ENCODE measurements around the gene POM121C. TPM values are rescaled to one million over a fixed set of nuclear protein-coding genes. Genes with fewer than 3 reads are reported as not detected.
"Not testable (repeated sequence)": the region's sequence is repeated elsewhere in the genome, so short reads cannot be mapped to it uniquely, and the experiment has no call there.

POM121C gene
- total and polyA plus RNA-seq, 10 of the 15 experiments (the other 5 are each of a cell fraction or from before 2014, with no cell fraction given) = 6.3 to 62.8 (median 17.1) TPM

- BruUV-seq (replicated peaks); POLR2A ChIA-PET; DNase-seq (ENCODE audit: low read depth, low spot score): not testable (repeated sequence)
Measured at GRCh38 chr7:75403455-75404443, 82.3 kb downstream of the POM121C start.

GRCh38 chr7:75400575-75400974, 85.5 kb downstream of the POM121C start:
- H3K79me2 ChIP-seq (ENCODE audit: control insufficient read depth, insufficient read depth, low read length); RAD21 ChIA-PET (ENCODE audit: unreplicated experiment); H3K36me3 ChIP-seq (ENCODE audit: control insufficient read depth in 2 of 2, insufficient read depth in 2 of 2, low read length in 1 of 2); H3K9me3 ChIP-seq (replicated peaks; ENCODE audit: control insufficient read depth, insufficient read depth, low read length); CTCF ChIA-PET; intact Hi-C loops (cut with micrococcal nuclease; ENCODE audit: unreplicated experiment); H3K9ac ChIP-seq (ENCODE audit: control insufficient read depth, insufficient read depth, low read length); H4K20me1 ChIP-seq (ENCODE audit: control insufficient read depth, insufficient read depth); SMC1A ChIA-PET (ENCODE audit: uncharacterized antibody, unreplicated experiment); H3K27ac ChIP-seq (ENCODE audit: control insufficient read depth, insufficient read depth); H3K4me2 ChIP-seq (ENCODE audit: control insufficient read depth, insufficient read depth); H3K4me3 ChIP-seq; FAIRE-seq; H3K27me3 ChIP-seq (replicated peaks in 1 of 2; ENCODE audit: control insufficient read depth in 2 of 2, insufficient read depth in 2 of 2, low read length in 1 of 2); in situ Hi-C loops (cut with MboI); POLR2A ChIA-PET; DNase-seq (ENCODE audit: low read depth, low spot score); H2AFZ ChIP-seq (ENCODE audit: control insufficient read depth, low read depth, low read length); BruUV-seq (replicated peaks); H3K4me1 ChIP-seq (ENCODE audit: control insufficient read depth, insufficient read depth, low read length): not testable (repeated sequence)
- WGBS (ENCODE audit: insufficient coverage, insufficient replicate concordance, low lambda C conversion rate, missing lambda C conversion rate) = no CpG with 5 or more reads among the region's 6 CpGs
- ATAC-seq = peak; percentile 54

More at GRCh38 chr7:75403455-75404443, 82.3 kb downstream of the POM121C start:
- CTCF ChIA-PET; H4K20me1 ChIP-seq (ENCODE audit: control insufficient read depth, insufficient read depth); intact Hi-C loops (cut with micrococcal nuclease; ENCODE audit: unreplicated experiment); ATAC-seq; H3K9me3 ChIP-seq (replicated peaks; ENCODE audit: control insufficient read depth, insufficient read depth, low read length); FAIRE-seq; in situ Hi-C loops (cut with MboI); H3K27ac ChIP-seq (ENCODE audit: control insufficient read depth, insufficient read depth); H3K79me2 ChIP-seq (ENCODE audit: control insufficient read depth, insufficient read depth, low read length); H3K27me3 ChIP-seq (replicated peaks in 1 of 2; ENCODE audit: control insufficient read depth in 2 of 2, insufficient read depth in 2 of 2, low read length in 1 of 2); H3K36me3 ChIP-seq (ENCODE audit: control insufficient read depth in 2 of 2, insufficient read depth in 2 of 2, low read length in 1 of 2); H3K4me3 ChIP-seq; H3K9ac ChIP-seq (ENCODE audit: control insufficient read depth, insufficient read depth, low read length); H3K4me2 ChIP-seq (ENCODE audit: control insufficient read depth, insufficient read depth); H3K4me1 ChIP-seq (ENCODE audit: control insufficient read depth, insufficient read depth, low read length); SMC1A ChIA-PET (ENCODE audit: uncharacterized antibody, unreplicated experiment); H2AFZ ChIP-seq (ENCODE audit: control insufficient read depth, low read depth, low read length); RAD21 ChIA-PET (ENCODE audit: unreplicated experiment): not testable (repeated sequence)
- WGBS (ENCODE audit: insufficient coverage, insufficient replicate concordance, low lambda C conversion rate, missing lambda C conversion rate) = no CpG with 5 or more reads among the region's 28 CpGs

GRCh38 chr7:75398771-75399700, 87.1 kb downstream of the POM121C start:
- POLR2A ChIA-PET; H3K36me3 ChIP-seq (ENCODE audit: control insufficient read depth in 2 of 2, insufficient read depth in 2 of 2, low read length in 1 of 2): not testable (repeated sequence)

More at GRCh38 chr7:75398771-75399700, 87.1 kb downstream of the POM121C start:
- H2AFZ ChIP-seq (ENCODE audit: control insufficient read depth, low read depth, low read length); intact Hi-C loops (cut with micrococcal nuclease; ENCODE audit: unreplicated experiment); RAD21 ChIA-PET (ENCODE audit: unreplicated experiment); H3K27me3 ChIP-seq (replicated peaks in 1 of 2; ENCODE audit: control insufficient read depth in 2 of 2, insufficient read depth in 2 of 2, low read length in 1 of 2); H3K4me2 ChIP-seq (ENCODE audit: control insufficient read depth, insufficient read depth); H3K4me3 ChIP-seq; H3K9me3 ChIP-seq (replicated peaks; ENCODE audit: control insufficient read depth, insufficient read depth, low read length); in situ Hi-C loops (cut with MboI); H3K79me2 ChIP-seq (ENCODE audit: control insufficient read depth, insufficient read depth, low read length); H4K20me1 ChIP-seq (ENCODE audit: control insufficient read depth, insufficient read depth); FAIRE-seq; BruUV-seq (replicated peaks); H3K27ac ChIP-seq (ENCODE audit: control insufficient read depth, insufficient read depth); DNase-seq (ENCODE audit: low read depth, low spot score); CTCF ChIA-PET; H3K9ac ChIP-seq (ENCODE audit: control insufficient read depth, insufficient read depth, low read length); H3K4me1 ChIP-seq (ENCODE audit: control insufficient read depth, insufficient read depth, low read length); SMC1A ChIA-PET (ENCODE audit: uncharacterized antibody, unreplicated experiment): not testable (repeated sequence)
- peak; percentile 78 for ATAC-seq
- WGBS (ENCODE audit: insufficient coverage, insufficient replicate concordance, low lambda C conversion rate, missing lambda C conversion rate) = 58% methylated on average over 3 of the region's 34 CpGs
